ENCODE data around the gene ANO5. TPM values are rescaled to one million over a fixed set of nuclear protein-coding genes. Genes with fewer than 3 reads are reported as not detected.

The ANO5 gene
- total RNA-seq (2022) = not detected in 2 replicates
- not detected for Bru-seq, nascent RNA
- percentile 3 among the genes with signal in this experiment for BruChase-seq, experiment 1, labeled RNA remaining after a 2-hour chase
- BruChase-seq, experiment 2, labeled RNA remaining after a 6-hour chase = not detected
- long read RNA-seq = 0 reads

DNA sequence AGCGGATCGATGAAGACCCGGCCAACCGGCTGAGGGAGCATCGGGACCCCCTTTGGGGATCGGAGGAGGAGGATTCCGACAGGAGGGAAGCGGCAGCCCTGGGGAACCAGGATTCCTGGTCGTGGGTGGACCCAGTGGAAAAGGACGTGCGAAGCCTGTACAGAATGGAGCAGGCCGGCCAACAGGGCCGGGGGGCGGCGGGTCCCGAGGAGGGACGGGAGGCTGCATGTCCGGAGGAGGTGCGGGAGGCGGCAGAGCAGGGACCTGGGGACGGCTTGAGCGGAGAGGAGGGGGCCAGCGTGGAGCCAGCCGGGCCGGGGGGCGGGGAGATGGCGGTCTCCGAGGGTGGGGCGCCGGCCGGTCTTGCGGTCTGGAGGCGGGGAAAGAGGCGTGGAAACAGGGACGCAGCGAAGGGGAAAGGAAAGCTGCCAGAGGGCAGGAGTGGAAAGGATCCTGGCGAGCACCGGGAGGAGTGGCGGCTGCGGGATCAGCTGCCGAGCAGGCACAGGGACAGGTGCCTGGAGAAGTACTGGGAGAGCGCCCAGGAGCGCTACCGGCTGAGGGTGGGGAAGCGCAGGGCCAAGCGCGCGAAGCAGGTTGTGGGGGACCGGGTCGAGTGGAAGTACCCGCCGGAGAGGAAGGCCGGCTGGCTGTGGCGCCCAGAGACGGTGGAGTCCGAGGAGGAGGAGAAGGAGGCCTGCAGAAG lies at the start of gene ANO5:
Gene ANO5 (plus strand): TSS at position 444 of the 706 bp plus-strand sequence. CDS start 408 bp downstream, outside the sequence.
- H3K36me3 ChIP-seq (ENCODE audit: control insufficient read depth, insufficient read depth, low read length) = no peaks in the 10 kb centered on the region
- H3K27me3 ChIP-seq (replicated peaks; ENCODE audit: control insufficient read depth, insufficient read depth, low read length) = no peaks in the 10 kb centered on the region
- H3K9me3 ChIP-seq = no peaks in the 10 kb centered on the region
- no peaks in the 10 kb centered on the region for H3K9me3 Mint-ChIP-seq (ENCODE audit: unreplicated experiment)
- H3K36me3 Mint-ChIP-seq (ENCODE audit: insufficient read depth, unreplicated experiment) = no peaks in the 10 kb centered on the region
- no peak for DNase-seq
- intact Hi-C loops (cut with micrococcal nuclease; ENCODE audit: unreplicated experiment) = no loop called here
- H3K27me3 Mint-ChIP-seq (ENCODE audit: insufficient read depth, unreplicated experiment) = peaks cover 4% of the 10 kb centered on the region
- H3K4me3 ChIP-seq (ENCODE audit: low read depth, low read length) = no peak within 1 kb of the TSS
- BruUV-seq (replicated peaks) = no TSS peak
- ChIA-PET CTCF (no interaction called here), POLR2A (no interaction called here)
- 0 out of 2 replicates have a peak, but pooled peaks cover 6% of the 10 kb centered on the region for H3K4me1 ChIP-seq
- TF ChIP-seq, protein P1, sequence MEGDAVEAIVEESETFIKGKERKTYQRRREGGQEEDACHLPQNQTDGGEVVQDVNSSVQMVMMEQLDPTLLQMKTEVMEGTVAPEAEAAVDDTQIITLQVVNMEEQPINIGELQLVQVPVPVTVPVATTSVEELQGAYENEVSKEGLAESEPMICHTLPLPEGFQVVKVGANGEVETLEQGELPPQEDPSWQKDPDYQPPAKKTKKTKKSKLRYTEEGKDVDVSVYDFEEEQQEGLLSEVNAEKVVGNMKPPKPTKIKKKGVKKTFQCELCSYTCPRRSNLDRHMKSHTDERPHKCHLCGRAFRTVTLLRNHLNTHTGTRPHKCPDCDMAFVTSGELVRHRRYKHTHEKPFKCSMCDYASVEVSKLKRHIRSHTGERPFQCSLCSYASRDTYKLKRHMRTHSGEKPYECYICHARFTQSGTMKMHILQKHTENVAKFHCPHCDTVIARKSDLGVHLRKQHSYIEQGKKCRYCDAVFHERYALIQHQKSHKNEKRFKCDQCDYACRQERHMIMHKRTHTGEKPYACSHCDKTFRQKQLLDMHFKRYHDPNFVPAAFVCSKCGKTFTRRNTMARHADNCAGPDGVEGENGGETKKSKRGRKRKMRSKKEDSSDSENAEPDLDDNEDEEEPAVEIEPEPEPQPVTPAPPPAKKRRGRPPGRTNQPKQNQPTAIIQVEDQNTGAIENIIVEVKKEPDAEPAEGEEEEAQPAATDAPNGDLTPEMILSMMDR (IDR thresholded peaks at IDR 0.05; ENCODE audit: insufficient read depth in 1 of 2, low read depth in 1 of 2, low read length in 1 of 2, severe bottlenecking in 1 of 2, unreplicated experiment in 1 of 2) = no peak
- no peaks in the 10 kb centered on the region for H3K4me1 Mint-ChIP-seq (ENCODE audit: low read depth, unreplicated experiment)
- H3K27ac Mint-ChIP-seq (ENCODE audit: unreplicated experiment) = no peak within 1 kb of the TSS
- H3K4me3 Mint-ChIP-seq (ENCODE audit: unreplicated experiment) = no peak within 1 kb of the TSS

- no peak for DNase-seq
- intact Hi-C loops (cut with micrococcal nuclease; ENCODE audit: unreplicated experiment) = loop anchor here (1.0 to 5.0 kb wide), 2 partner anchors 218 to 1504 kb away; no protein-coding TSS in a partner anchor
- H3K27ac Mint-ChIP-seq (ENCODE audit: unreplicated experiment) = no peak overlapping the region
- no peaks in the 10 kb centered on the region for H3K4me1 Mint-ChIP-seq (ENCODE audit: low read depth, unreplicated experiment)
- CTCF ChIA-PET = no interaction called here
- BruUV-seq (replicated peaks) = no TSS peak
- H3K27me3 Mint-ChIP-seq (ENCODE audit: insufficient read depth, unreplicated experiment) = peaks cover 3% of the 10 kb centered on the region
- no peak overlapping the region for H3K4me3 Mint-ChIP-seq (ENCODE audit: unreplicated experiment)
- H3K36me3 ChIP-seq (ENCODE audit: control insufficient read depth, insufficient read depth, low read length) = no peaks in the 10 kb centered on the region
- TF ChIP-seq, protein P1 (IDR thresholded peaks at IDR 0.05; ENCODE audit: insufficient read depth in 1 of 2, low read depth in 1 of 2, low read length in 1 of 2, severe bottlenecking in 1 of 2, unreplicated experiment in 1 of 2) = no peak
- no peak overlapping the region for H3K4me3 ChIP-seq (ENCODE audit: low read depth, low read length)
- H3K4me1 ChIP-seq = no peaks in the 10 kb centered on the region
- no peaks in the 10 kb centered on the region for H3K9me3 Mint-ChIP-seq (ENCODE audit: unreplicated experiment)
- POLR2A ChIA-PET = no interaction called here
- no peaks in the 10 kb centered on the region; the same call in 1 of the 2 replicates for H3K27me3 ChIP-seq (replicated peaks; ENCODE audit: control insufficient read depth, insufficient read depth, low read length)
- H3K36me3 Mint-ChIP-seq (ENCODE audit: insufficient read depth, unreplicated experiment) = no peaks in the 10 kb centered on the region
- H3K9me3 ChIP-seq = no peaks in the 10 kb centered on the region
Measured at GRCh38 chr11:22151649-22152197, 41.2 kb upstream of the ANO5 start.

GRCh38 chr11:22157531-22157930 lies 35.4 kb upstream of the ANO5 start:
- Mint-ChIP-seq H3K27me3 (ENCODE audit: insufficient read depth, unreplicated experiment) (peaks cover 2% of the 10 kb centered on the region), H3K4me3 (ENCODE audit: unreplicated experiment) (no peak overlapping the region), H3K36me3 (ENCODE audit: insufficient read depth, unreplicated experiment) (no peaks in the 10 kb centered on the region), H3K9me3 (ENCODE audit: unreplicated experiment) (no peaks in the 10 kb centered on the region), H3K27ac (ENCODE audit: unreplicated experiment) (no peak overlapping the region), H3K4me1 (ENCODE audit: low read depth, unreplicated experiment) (no peaks in the 10 kb centered on the region)
- intact Hi-C loops (cut with micrococcal nuclease; ENCODE audit: unreplicated experiment) = no loop called here
- no peak overlapping the region for H3K4me3 ChIP-seq (ENCODE audit: low read depth, low read length)
- H3K4me1 ChIP-seq = no peaks in the 10 kb centered on the region
- ChIA-PET CTCF (no interaction called here), POLR2A (no interaction called here)
- no peaks in the 10 kb centered on the region for H3K36me3 ChIP-seq (ENCODE audit: control insufficient read depth, insufficient read depth, low read length)
- TF ChIP-seq, protein P1 (IDR thresholded peaks at IDR 0.05; ENCODE audit: insufficient read depth in 1 of 2, low read depth in 1 of 2, low read length in 1 of 2, severe bottlenecking in 1 of 2, unreplicated experiment in 1 of 2) = no peak
- no peaks in the 10 kb centered on the region; the same call in 1 of the 2 replicates for H3K27me3 ChIP-seq (replicated peaks; ENCODE audit: control insufficient read depth, insufficient read depth, low read length)
- DNase-seq = no peak
- no peaks in the 10 kb centered on the region for H3K9me3 ChIP-seq
- BruUV-seq (replicated peaks) = no TSS peak
